Right lobe of liver (tissue), 6 donors: ENCODE results near the gene HLA-DMB. TPM values are rescaled to one million over a fixed set of nuclear protein-coding genes. Genes with fewer than 3 reads are reported as not detected.
A peak's percentile ranks its signal among the peaks of the same experiment; 100 is the strongest.

Source experiments
- ATAC-seq, 4 donors: fragments of 200-7000 bp; cut with Tn5 transposase; one replicate each; pipeline ENCODE4 v1.9.1; 2020; ENCODE audit warnings: mild to moderate bottlenecking in 4 of 4, moderate library complexity in 4 of 4
- DNase-seq, 3 donors: peaks; one replicate each; pipeline ENCODE4 v3.0.0-alpha.2; 2020
- H3K27ac ChIP-seq, 3 donors: fragments of 200-600 bp; one replicate each; pipeline ENCODE4 v1.8.0; 2022
- H3K27me3 ChIP-seq, 2 donors: fragments of 200-600 bp; one replicate each; pipeline ENCODE4 v1.8.0; 2022
- H3K36me3 ChIP-seq, 4 donors: fragments of 200-600 bp; sonication (generic) in 1 of 4; one replicate each; pipeline versions ENCODE4 v1.5.1 to v1.8.0; 2017 to 2022; ENCODE audit warnings: control low read depth in 1 of 4
- H3K4me1 ChIP-seq, 4 donors: fragments of 200-600 bp; sonication (generic) in 1 of 4; one replicate each; pipeline versions ENCODE4 v1.5.1 to v1.8.0; 2017 to 2022; ENCODE audit warnings: control low read depth in 1 of 4
- H3K4me3 ChIP-seq, 3 donors: fragments of 200-600 bp; one replicate each; pipeline ENCODE4 v1.8.0; 2022
- H3K9me3 ChIP-seq, 4 donors: fragments of 200-600 bp; sonication (generic) in 1 of 4; one replicate each; pipeline versions ENCODE4 v1.5.1 to v1.8.0; 2017 to 2022; ENCODE audit warnings: control low read depth in 1 of 4
- CTCF ChIP-seq, 4 donors: fragments of 200-600 bp in 3 of 4; fragments of 450-650 bp in 1 of 4; IDR thresholded peaks; one replicate each; pipeline versions ENCODE4 v1.5.1 to v1.8.0; 2016 to 2022; ENCODE audit warnings: antibody characterized with exemption in 4 of 4, mild to moderate bottlenecking in 2 of 4
- POLR2A ChIP-seq: fragments of 450-650 bp; IDR thresholded peaks from one replicate; pipeline ENCODE4 v1.6.1; 2017; ENCODE audit warnings: antibody characterized with exemption, mild to moderate bottlenecking
- WGBS: methylation state at CpG from one replicate; pipeline ENCODE4 v1.1.6; 2018; ENCODE audit warnings: low coverage, low lambda C conversion rate; ENCODE audit not compliant: insufficient coverage; ENCODE audit errors: missing lambda C conversion rate; 5-methylcytosine and 5-hydroxymethylcytosine counted together
- intact Hi-C, 2 donors: fragments of 100-400 bp; cut with DNase I; formaldehyde crosslinking; loops; one replicate each; pipeline versions ENCODE4 v1.11.2 to v1.14.1; 2022
- total RNA-seq, 6 experiments: library from RNA; depleted of rRNA in 2 of 6; stranded (reverse); fragments of >200 nt in 2 of 6; fragmentation: NEBNext Ultra II Directional in 3 of 6; extraction: Animal tissue kit (Norgen Biotek cat#: 25700) in 3 of 6; gene quantifications; one replicate each; pipeline versions ENCODE4 v1.1.0 to v1.2.4, GENCODE V29; 2016 to 2023
- donor health status: DM: no; HTN: yes; CAD: no.
- donor health status: DM: no; HTN: no; CAD: no.
- donor health status: DM: no; HTN: no; CAD: no.
- donor health status: DM: no; HTN: yes; CAD: no.
- donor health status: DM: no; HTN: yes; CAD: no.

HLA-DMB gene
- total RNA-seq, 6 experiments from 2014 or later: 1.8 to 22.0 (median 6.5) TPM

DNA sequence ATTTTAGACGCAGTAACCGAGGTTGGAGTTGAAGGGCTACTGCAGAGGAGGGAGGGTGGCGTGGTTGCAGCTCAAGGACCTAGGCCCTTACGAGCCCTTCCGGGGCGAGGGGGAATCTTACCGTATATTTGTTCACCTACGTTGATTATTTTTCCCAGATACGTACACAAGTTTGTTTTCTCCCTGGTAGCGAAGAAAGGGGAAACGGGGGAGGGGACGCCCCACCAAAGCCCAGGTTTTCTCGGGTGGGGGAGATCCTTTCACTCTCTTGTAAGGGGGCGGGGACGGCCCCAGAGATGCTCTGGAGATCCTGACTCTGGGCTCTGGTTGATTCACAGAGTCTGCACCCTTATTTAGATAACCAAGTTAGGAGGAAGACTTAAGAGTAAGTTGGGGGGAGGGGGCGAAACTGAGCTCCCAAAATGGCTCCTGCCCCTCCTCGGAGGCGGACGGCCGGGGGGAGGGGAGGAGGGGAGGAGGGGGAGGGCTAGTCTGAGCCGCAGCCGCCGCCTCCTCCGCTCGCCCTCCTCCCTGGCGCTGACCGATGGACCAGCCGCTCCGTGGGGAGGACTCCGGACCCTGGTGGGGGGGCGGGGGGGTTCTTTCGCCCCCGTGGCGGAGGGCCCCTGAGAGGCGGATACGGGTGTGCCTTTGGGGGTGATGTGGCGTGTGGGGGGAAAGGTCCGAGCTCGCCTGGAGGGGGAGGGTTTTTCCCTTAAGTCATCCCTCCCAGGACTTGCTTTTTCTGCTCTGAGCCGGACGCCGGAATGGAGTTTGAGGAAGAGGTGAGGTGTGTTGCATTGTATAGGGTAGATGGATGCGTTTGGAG lies 29.8 kb upstream of the HLA-DMB start:
- TF ChIP-seq POLR2A: no peak
- no peak for TF ChIP-seq CTCF (IDR thresholded peaks at IDR 0.05)
- WGBS: 1% methylated on average over 36 of the region's 43 CpGs
- peak; percentile 93 to 95 (median 94) for DNase-seq
- H3K36me3 ChIP-seq: peaks cover 0 to 19% (median 15%) of the 10 kb centered on the region in 4 donors
- no peaks in the 10 kb centered on the region for H3K9me3 ChIP-seq
- ATAC-seq: peak; percentile 31 to 58 (median 46)
- no peaks in the 10 kb centered on the region for H3K27me3 ChIP-seq
- intact Hi-C loops: no loop called here
- peak overlapping the region; percentile 100 for H3K27ac ChIP-seq
- H3K4me3 ChIP-seq: peak overlapping the region; percentile 71 to 85 (median 81)
- H3K4me1 ChIP-seq: peaks cover 0 to 24% (median 10%) of the 10 kb centered on the region in 4 donors

DNA sequence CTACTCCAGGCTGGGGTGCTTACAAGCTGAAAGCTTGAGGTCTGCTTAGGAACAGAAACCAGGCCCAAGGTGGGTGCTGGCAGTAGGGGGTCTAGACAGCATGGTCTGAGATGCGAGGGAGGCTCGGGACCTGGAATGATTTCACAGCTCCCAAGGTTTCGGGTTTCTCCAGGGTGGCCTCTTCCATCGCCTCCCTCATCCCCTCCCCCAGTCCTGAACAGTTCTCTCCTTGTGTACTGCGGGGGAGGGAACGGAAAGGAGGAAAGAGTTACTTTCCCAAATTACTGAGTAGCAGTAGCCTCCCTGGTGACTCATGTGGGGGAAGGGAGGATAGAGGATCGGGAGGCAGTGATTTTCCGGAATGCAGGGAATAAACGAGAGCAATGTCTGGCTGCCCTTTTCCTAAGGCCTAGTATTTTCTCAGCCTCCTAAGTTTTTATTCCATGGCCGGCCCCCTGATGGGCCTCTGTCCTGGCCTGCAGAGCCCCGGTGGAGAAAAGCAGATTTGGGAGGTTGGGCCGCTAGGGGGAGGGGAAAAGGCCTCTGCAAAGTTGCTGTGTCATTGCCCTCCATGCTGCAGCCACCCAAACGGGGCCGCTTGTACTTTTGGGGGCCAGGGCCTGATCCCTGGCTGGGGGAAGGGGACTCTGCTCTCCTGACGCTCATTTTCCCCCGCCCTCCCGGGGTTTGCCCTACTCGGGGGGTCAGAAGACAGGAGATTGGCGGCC lies 29.0 kb upstream of the HLA-DMB start:
- DNase-seq: peak; percentile 76 to 87 (median 85)
- peak; percentile 76 for TF ChIP-seq POLR2A
- TF ChIP-seq CTCF (IDR thresholded peaks at IDR 0.05): peak; percentile 13 to 45 (median 20)

DNA sequence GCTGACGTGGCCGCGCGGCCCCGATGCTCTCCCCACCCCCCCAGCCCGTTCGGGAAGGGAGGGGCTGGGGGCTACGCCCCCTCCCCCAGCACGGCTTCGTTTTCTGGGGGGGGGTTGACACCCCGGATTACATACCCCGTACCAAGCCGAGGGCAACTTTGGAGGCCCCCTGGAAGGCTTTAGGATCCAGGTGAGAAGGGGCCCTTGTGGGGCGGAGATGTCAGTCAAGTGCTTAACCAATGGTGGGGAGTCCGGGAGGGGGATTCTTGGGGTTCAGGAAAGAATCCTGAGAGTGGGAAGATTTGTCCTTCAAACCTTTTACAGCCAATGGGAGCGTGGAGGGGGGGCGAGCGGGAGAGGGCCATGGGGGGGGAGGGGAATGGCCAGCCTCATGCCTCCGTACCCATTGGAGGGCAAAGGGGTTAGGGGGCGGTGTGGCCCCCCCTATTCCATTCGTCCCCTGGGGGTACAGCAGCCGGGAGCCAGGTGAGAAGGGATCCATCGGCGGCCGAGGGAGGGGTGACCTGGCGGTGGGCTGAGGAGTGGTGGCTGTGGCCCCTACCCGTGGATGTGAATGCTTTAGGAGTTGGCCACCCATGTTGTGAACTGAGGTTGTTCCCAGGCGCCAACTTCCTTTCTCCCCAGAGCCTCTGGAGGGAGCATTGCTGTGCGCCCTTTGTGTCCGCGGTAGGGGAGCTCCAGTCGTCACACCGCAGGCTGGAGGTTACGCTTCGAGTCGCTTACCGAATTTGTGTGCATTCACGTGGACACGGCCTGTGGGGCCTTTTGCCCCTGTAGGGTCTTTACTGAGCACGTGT lies 28.2 kb upstream of the HLA-DMB start:
- Histone ChIP-seq H3K9me3 (no peaks in the 10 kb centered on the region), H3K36me3 (peaks cover 0 to 8% (median 5%) of the 10 kb centered on the region in 4 donors), H3K4me1 (peaks cover 0 to 17% (median 8%) of the 10 kb centered on the region in 4 donors), H3K4me3 (peak overlapping the region; percentile 71 to 85 (median 81)), H3K27me3 (no peaks in the 10 kb centered on the region), H3K27ac (peak overlapping the region; percentile 100)
- WGBS: 0% methylated on average over 5 of the region's 40 CpGs
- peak; percentile 60 to 79 (median 74) for DNase-seq
- no peak for TF ChIP-seq CTCF (IDR thresholded peaks at IDR 0.05)
- TF ChIP-seq POLR2A: no peak
- intact Hi-C loops: no loop called here
- peak; percentile 29 to 42 (median 39) for ATAC-seq

More for the DNA sequence above, 29.0 kb upstream of the HLA-DMB start:
- intact Hi-C loops: no loop called here
- WGBS: 2% methylated on average over 15 of the region's 19 CpGs
- Histone ChIP-seq H3K27ac (peak overlapping the region; percentile 100), H3K4me1 (peaks cover 0 to 19% (median 9%) of the 10 kb centered on the region in 4 donors), H3K36me3 (peaks cover 0 to 14% (median 11%) of the 10 kb centered on the region in 4 donors), H3K9me3 (no peaks in the 10 kb centered on the region), H3K27me3 (no peaks in the 10 kb centered on the region), H3K4me3 (peak overlapping the region; percentile 71 to 85 (median 81))
- peak; percentile 3 to 22 (median 14) for ATAC-seq
